NB4 (cell line): ENCODE data around the gene CIB4.

Experiments used
- DNase-seq: peaks from one replicate; pipeline ENCODE4 v3.0.0; 2010; ENCODE audit warnings: low read depth
- H3K4me3 ChIP-seq: one replicate; pipeline ENCODE4 v1.5.1; 2011; ENCODE audit warnings: mild to moderate bottlenecking, low read depth, low read length, moderate library complexity
- CTCF ChIP-seq: IDR thresholded peaks from one replicate; pipeline ENCODE4 v1.5.1; 2012; ENCODE audit warnings: low read depth, low read length
- MAX ChIP-seq: IDR thresholded peaks from 2 replicates; pipeline ENCODE4 v1.6.1; 2011; ENCODE audit warnings: low read depth, low read length
- MYC ChIP-seq: IDR thresholded peaks from 2 replicates; pipeline ENCODE4 v1.6.1; 2011; ENCODE audit warnings: low read depth, low read length
- POLR2A ChIP-seq: IDR thresholded peaks from 2 replicates; pipeline ENCODE4 v1.6.1; 2011; ENCODE audit warnings: mild to moderate bottlenecking; ENCODE audit not compliant: insufficient read length; ENCODE audit errors: extremely low read depth

Gene CIB4

GRCh38 chr2:26576565-26577441 lies 64.4 kb downstream of the CIB4 start:
- no peak overlapping the region for H3K4me3 ChIP-seq
- TF ChIP-seq CTCF (no peak), MAX (no peak), POLR2A (no peak), MYC (no peak)
- no peak for DNase-seq

DNA sequence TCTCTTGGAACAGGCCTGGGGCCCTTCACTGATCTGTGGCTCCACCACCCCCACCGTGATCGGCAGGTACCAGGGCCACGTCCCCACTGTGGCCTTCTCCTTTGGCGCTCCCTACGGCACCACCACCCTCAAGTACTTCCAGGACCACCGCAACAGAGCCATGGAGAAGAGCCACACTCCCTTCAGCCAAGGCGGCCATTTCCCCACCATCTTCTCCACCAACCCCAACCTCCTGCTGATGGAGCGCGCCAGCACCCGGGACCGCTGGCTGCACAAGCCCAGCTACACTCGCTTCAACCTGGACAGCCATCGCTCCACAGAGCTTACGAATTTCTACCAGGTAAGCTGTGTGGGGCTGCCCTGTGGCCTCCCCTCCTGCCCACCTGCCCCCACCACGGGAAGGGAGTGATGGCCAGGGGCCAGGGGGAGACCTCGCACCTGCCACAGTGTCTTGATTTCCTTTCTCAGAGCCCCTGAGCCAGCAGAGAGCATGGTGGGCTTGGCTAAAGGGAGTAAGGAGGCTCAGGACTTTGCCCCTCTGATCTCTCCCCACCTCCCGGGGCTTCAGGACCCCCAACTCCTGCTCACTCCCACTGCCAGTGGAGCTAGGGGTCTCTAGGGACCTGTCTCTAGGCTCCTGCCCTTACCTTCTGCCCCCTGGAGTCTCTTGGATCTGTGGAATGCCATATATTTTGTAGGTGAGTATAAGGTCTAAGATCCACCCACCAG lies 65.2 kb downstream of the CIB4 start:
- no peak overlapping the region for H3K4me3 ChIP-seq
- TF ChIP-seq MAX (no peak), CTCF (no peak), MYC (no peak), POLR2A (no peak)
- no peak for DNase-seq

- H3K4me3 ChIP-seq: no peak overlapping the region
- no peak for TF ChIP-seq CTCF
- TF ChIP-seq POLR2A: no peak
- TF ChIP-seq MAX: no peak
- no peak for TF ChIP-seq MYC
- DNase-seq: no peak
Observed at GRCh38 chr2:26574900-26575560, 66.1 kb downstream of the CIB4 start.

GRCh38 chr2:26574066-26574899 lies 66.9 kb downstream of the CIB4 start:
- TF ChIP-seq MAX (no peak), POLR2A (no peak), MYC (no peak), CTCF (no peak)
- no peak for DNase-seq
- no peak overlapping the region for H3K4me3 ChIP-seq
